Activated CD4-positive, alpha-beta T cell treated with anti-CD3 and anti-CD28 coated beads, Interleukin-2, amount 50 U/mL, for 4 hours (primary cell): ENCODE data around the gene KCNJ1.
A peak's percentile ranks its signal among the peaks of the same experiment; 100 is the strongest.

Experiments
- DNase-seq, 2 experiments: peaks; one replicate each; pipeline ENCODE4 v3.0.0-alpha.2; 2020

Gene KCNJ1

GRCh38 chr11:128846985-128847384, 20.1 kb downstream of the KCNJ1 start:
- DNase-seq = no peak

GRCh38 chr11:128845334-128845780, 21.7 kb downstream of the KCNJ1 start:
- no peak for DNase-seq

- no peak for DNase-seq
These were observed 23.8 kb downstream of the KCNJ1 start for GRCh38 chr11:128843198-128843785.

GRCh38 chr11:128841461-128842072, 25.5 kb downstream of the KCNJ1 start:
- no peak for DNase-seq

- DNase-seq = no peak
These were observed 26.3 kb downstream of the KCNJ1 start for GRCh38 chr11:128840783-128841182.

GRCh38 chr11:128840137-128840536, 27.0 kb downstream of the KCNJ1 start:
- DNase-seq = peak; percentile 26 to 27

GRCh38 chr11:128839081-128839480, 28.0 kb downstream of the KCNJ1 start:
- DNase-seq = no peak

GRCh38 chr11:128837627-128838026, 29.5 kb downstream of the KCNJ1 start:
- no peak for DNase-seq

GRCh38 chr11:128835741-128836430, 31.2 kb downstream of the KCNJ1 start:
- DNase-seq = no peak

- DNase-seq = no peak
These were observed 32.9 kb downstream of the KCNJ1 start for GRCh38 chr11:128834157-128834556.

GRCh38 chr11:128832121-128832497, 35.0 kb downstream of the KCNJ1 start:
- no peak for DNase-seq

GRCh38 chr11:128831174-128832120, 35.6 kb downstream of the KCNJ1 start:
- peak; percentile 85 to 90 for DNase-seq

- DNase-seq = no peak
These were observed 36.6 kb downstream of the KCNJ1 start for GRCh38 chr11:128830290-128831173.

GRCh38 chr11:128828350-128828749, 38.7 kb downstream of the KCNJ1 start:
- no peak for DNase-seq

- no peak for DNase-seq
These were observed 39.8 kb downstream of the KCNJ1 start for GRCh38 chr11:128827191-128827893.

GRCh38 chr11:128825050-128825784, 41.9 kb downstream of the KCNJ1 start:
- DNase-seq = no peak

GRCh38 chr11:128824191-128825049, 42.7 kb downstream of the KCNJ1 start:
- no peak for DNase-seq

- DNase-seq = no peak
These were observed 43.3 kb downstream of the KCNJ1 start for GRCh38 chr11:128823753-128824152.

- DNase-seq = no peak
These were observed 45.0 kb downstream of the KCNJ1 start for GRCh38 chr11:128822130-128822529.

- no peak for DNase-seq
These were observed 45.5 kb downstream of the KCNJ1 start for GRCh38 chr11:128821556-128821955.
